Activated CD8-positive, alpha-beta memory T cell treated with anti-CD3 and anti-CD28 coated beads for 4 hours (primary cell): ENCODE results near the gene CENPX.
A peak's percentile ranks its signal among the peaks of the same experiment; 100 is the strongest.

Source experiments
- DNase-seq, 2 donors: peaks; one replicate each; pipeline ENCODE4 v3.0.0-alpha.2; 2020; ENCODE audit warnings: low read depth in 2 of 2

The CENPX gene

GRCh38 chr17:82023447-82024241 is 966 bp upstream of the CENPX start:
- DNase-seq, result no peak

GRCh38 chr17:82022981-82023446 is 336 bp upstream of the CENPX start, which contains the start of gene LRRC45:
LRRC45 (plus strand) TSS chr17:82023305; CDS start chr17:82023644, 339 bp downstream.
- peak; percentile 99 to 100 for DNase-seq

- no peak for DNase-seq
These were observed 773 bp downstream of the CENPX start for GRCh38 chr17:82021900-82022309.

- DNase-seq, result no peak
These were observed 1.4 kb downstream of the CENPX start for GRCh38 chr17:82021107-82021899.

- DNase-seq, result no peak
These were observed 2.0 kb downstream of the CENPX start for GRCh38 chr17:82020572-82021106.

- DNase-seq, result peak; percentile 21 to 33
These were observed 2.7 kb downstream of the CENPX start for GRCh38 chr17:82019690-82020571.

GRCh38 chr17:82018989-82019689 is 3.5 kb downstream of the CENPX start:
- DNase-seq, result no peak

GRCh38 chr17:82018152-82018988 is 4.3 kb downstream of the CENPX start:
- no peak for DNase-seq

- no peak for DNase-seq
These were observed 5.0 kb downstream of the CENPX start for GRCh38 chr17:82017612-82018151.

GRCh38 chr17:82016875-82017459 is 5.7 kb downstream of the CENPX start:
- DNase-seq, result no peak

- no peak for DNase-seq
These were observed 6.4 kb downstream of the CENPX start for GRCh38 chr17:82016061-82016874.

- DNase-seq, result no peak
These were observed 7.2 kb downstream of the CENPX start for GRCh38 chr17:82015311-82015971.

GRCh38 chr17:82014971-82015310 is 7.7 kb downstream of the CENPX start:
- DNase-seq, result no peak

GRCh38 chr17:82014432-82014831 is 8.2 kb downstream of the CENPX start:
- DNase-seq, result no peak

GRCh38 chr17:82013772-82014321 is 8.8 kb downstream of the CENPX start:
- DNase-seq, result no peak

- no peak for DNase-seq
These were observed 9.3 kb downstream of the CENPX start for GRCh38 chr17:82013341-82013740.

GRCh38 chr17:82012640-82013295 is 9.9 kb downstream of the CENPX start:
- DNase-seq, result no peak
